H1 (cell line): Measurements from ENCODE around the gene CLCA4. TPM values are rescaled to one million over a fixed set of nuclear protein-coding genes. Genes with fewer than 3 reads are reported as not detected.

ENCODE experiments used
- CTCF ChIA-PET: fragments of 300-600 bp; sonication (Branson Sonifier 250); formaldehyde crosslinking; loops from one replicate; lab custom pipeline; 2021; ENCODE audit not compliant: partially characterized antibody; lab: Charles Lee
- POLR2A ChIA-PET: fragments of 300-600 bp; sonication (Branson Sonifier 250); formaldehyde crosslinking; loops from one replicate; lab custom pipeline; 2021; ENCODE audit warnings: inconsistent platforms; ENCODE audit not compliant: partially characterized antibody; lab: Charles Lee
- DNase-seq, 2 experiments: peaks; one replicate each; pipeline versions ENCODE4 v3.0.0 to v3.0.0-alpha.2; 2010 to 2022; ENCODE audit warnings: low spot score in 2 of 2, low read depth in 1 of 2, mixed read lengths in 1 of 2
- FAIRE-seq: peaks from 2 replicates; lab custom pipeline; 2011; peaks lifted over from hg19 to GRCh38; lab: Jason Lieb, UNC
- H2AFZ ChIP-seq: 2 replicates; pipeline ENCODE4 v1.8.1; 2012; ENCODE audit warnings: low read length, inconsistent platforms
- H2AK5ac ChIP-seq: 2 replicates; pipeline ENCODE4 v1.6.1; 2013; ENCODE audit warnings: low read depth, low read length
- H2BK120ac ChIP-seq: replicated peaks from 2 replicates; pipeline ENCODE3; 2013; ENCODE audit warnings: low read depth, low read length, inconsistent platforms
- H2BK12ac ChIP-seq: 2 replicates; pipeline ENCODE4 v1.6.1; 2013; ENCODE audit warnings: low read depth, low read length
- H2BK15ac ChIP-seq: 2 replicates; pipeline ENCODE4 v1.6.1; 2013; ENCODE audit warnings: low read length
- H2BK20ac ChIP-seq: 2 replicates; pipeline ENCODE4 v1.6.1; 2013; ENCODE audit warnings: low read length
- H2BK5ac ChIP-seq: 2 replicates; pipeline ENCODE4 v1.6.1; 2013; ENCODE audit warnings: low read depth, low read length
- H3K14ac ChIP-seq: 2 replicates; pipeline ENCODE4 v1.6.1; 2013; ENCODE audit warnings: inconsistent platforms; ENCODE audit not compliant: insufficient read length
- H3K18ac ChIP-seq: 2 replicates; pipeline ENCODE4 v1.6.1; 2013; ENCODE audit warnings: low read length; ENCODE audit errors: extremely low read depth
- H3K23ac ChIP-seq: 2 replicates; pipeline ENCODE4 v1.6.1; 2013; ENCODE audit warnings: inconsistent platforms; ENCODE audit not compliant: insufficient read length
- H3K23me2 ChIP-seq: 2 replicates; pipeline ENCODE4 v1.6.1; 2013; ENCODE audit warnings: low read depth, low read length
- H3K27ac ChIP-seq: 2 replicates; pipeline ENCODE4 v1.6.1; 2011; ENCODE audit warnings: low read depth, low read length, inconsistent platforms
- H3K27me3 ChIP-seq, 4 experiments: replicated peaks in 1 of 4; 1 replicate in 1 of 4; 2 replicates in 3 of 4; pipeline versions ENCODE4 v1.6.1 to v1.8.1; 2011 to 2013; ENCODE audit warnings: low read length in 3 of 4, mild to moderate bottlenecking in 3 of 4, inconsistent platforms in 2 of 4, mixed read lengths in 2 of 4, moderate library complexity in 1 of 4; ENCODE audit not compliant: control insufficient read depth in 3 of 4, insufficient read depth in 3 of 4; ENCODE audit errors: extremely low read depth in 1 of 4
- H3K36me3 ChIP-seq, 4 experiments: 2 replicates each; pipeline versions ENCODE4 v1.6.1 to v1.8.1; 2011 to 2013; ENCODE audit warnings: mild to moderate bottlenecking in 4 of 4, low read length in 3 of 4, moderate library complexity in 2 of 4, control low read depth in 1 of 4, inconsistent platforms in 1 of 4; ENCODE audit not compliant: insufficient read depth in 4 of 4, control insufficient read depth in 2 of 4
- H3K4ac ChIP-seq: replicated peaks from 2 replicates; pipeline ENCODE3; 2013; ENCODE audit warnings: low read length, low read depth, mixed read lengths, inconsistent platforms; ENCODE audit not compliant: insufficient read length
- H3K4me1 ChIP-seq, 4 experiments: replicated peaks in 1 of 4; 1 replicate in 1 of 4; 2 replicates in 3 of 4; pipeline versions ENCODE4 v1.6.1 to v1.8.1; 2011 to 2013; ENCODE audit warnings: low read length in 3 of 4, inconsistent platforms in 2 of 4, mixed read lengths in 1 of 4; ENCODE audit not compliant: insufficient read depth in 4 of 4, control insufficient read depth in 3 of 4
- H3K4me2 ChIP-seq, 2 experiments: 2 replicates each; pipeline versions ENCODE4 v1.6.1 to v1.8.1; 2011 to 2013; ENCODE audit warnings: low read depth in 2 of 2, low read length in 2 of 2, control low read depth in 1 of 2, inconsistent platforms in 1 of 2, mild to moderate bottlenecking in 1 of 2; ENCODE audit not compliant: insufficient read depth in 1 of 2
- H3K4me3 ChIP-seq, 4 experiments: fragments of 200-600, 300-600 bp in 1 of 4; sonication (generic), shearing (Covaris generic), sonication (Bioruptor Twin) in 1 of 4; 2 replicates each; pipeline versions ENCODE4 v1.5.1 to v1.8.1; 2011 to 2016; ENCODE audit warnings: low read length in 4 of 4, low read depth in 3 of 4, control low read depth in 2 of 4, inconsistent platforms in 2 of 4, mild to moderate bottlenecking in 2 of 4, mixed read lengths in 1 of 4, moderate library complexity in 1 of 4; ENCODE audit not compliant: insufficient read depth in 2 of 4; ENCODE audit errors: extremely low read depth in 1 of 4
- H3K56ac ChIP-seq: replicated peaks from 2 replicates; pipeline ENCODE3; 2013; ENCODE audit warnings: low read depth, mild to moderate bottlenecking, mixed read lengths, low read length, inconsistent platforms; ENCODE audit not compliant: insufficient read length
- H3K79me1 ChIP-seq: 2 replicates; pipeline ENCODE4 v1.6.1; 2013; ENCODE audit warnings: low read depth, low read length, control low read depth
- H3K79me2 ChIP-seq, 2 experiments: 2 replicates each; pipeline versions ENCODE4 v1.6.1 to v1.8.1; 2012 to 2013; ENCODE audit warnings: low read length in 2 of 2, mild to moderate bottlenecking in 2 of 2, inconsistent platforms in 1 of 2; ENCODE audit not compliant: insufficient read depth in 2 of 2, control insufficient read depth in 1 of 2
- H3K9ac ChIP-seq, 4 experiments: replicated peaks in 1 of 4; 1 replicate in 1 of 4; 2 replicates in 3 of 4; pipeline versions ENCODE4 v1.6.1 to v1.8.1; 2011 to 2013; ENCODE audit warnings: low read depth in 3 of 4, low read length in 3 of 4, control low read depth in 2 of 4, mild to moderate bottlenecking in 2 of 4, moderate library complexity in 2 of 4, inconsistent platforms in 1 of 4; ENCODE audit errors: extremely low read depth in 1 of 4
- H3K9me3 ChIP-seq, 2 experiments: 2 replicates each; pipeline versions ENCODE4 v1.6.1 to v1.8.1; 2012 to 2013; ENCODE audit warnings: mild to moderate bottlenecking in 2 of 2, moderate library complexity in 2 of 2, control low read depth in 1 of 2, inconsistent platforms in 1 of 2, low read depth in 1 of 2, low read length in 1 of 2, mixed read lengths in 1 of 2; ENCODE audit not compliant: insufficient read depth in 2 of 2
- H4K20me1 ChIP-seq, 2 experiments: replicated peaks in 1 of 2; 2 replicates each; pipeline versions ENCODE3 to v1.8.1; 2011 to 2013; ENCODE audit warnings: inconsistent platforms in 2 of 2, low read length in 2 of 2, mild to moderate bottlenecking in 1 of 2; ENCODE audit not compliant: insufficient read depth in 2 of 2, control insufficient read depth in 1 of 2
- H4K5ac ChIP-seq: 2 replicates; pipeline ENCODE4 v1.6.1; 2013; ENCODE audit warnings: low read length, low read depth, mixed read lengths, inconsistent platforms; ENCODE audit not compliant: insufficient read length
- H4K8ac ChIP-seq: 2 replicates; pipeline ENCODE4 v1.8.0; 2013; ENCODE audit warnings: mild to moderate bottlenecking, moderate library complexity, low read length, inconsistent platforms; ENCODE audit not compliant: insufficient read depth; ENCODE audit errors: extremely low read depth
- H4K91ac ChIP-seq: replicated peaks from 2 replicates; pipeline ENCODE3; 2013; ENCODE audit warnings: low read length, mixed read lengths, inconsistent platforms; ENCODE audit not compliant: insufficient read length
- BACH1 ChIP-seq: IDR thresholded peaks from 2 replicates; pipeline ENCODE4 v1.6.1; 2012; ENCODE audit warnings: low read length, improper control_type of control experiment
- CHD1 ChIP-seq: IDR thresholded peaks from 2 replicates; pipeline ENCODE4 v1.6.1; 2012; ENCODE audit warnings: low read depth, low read length, improper control_type of control experiment
- EP300 ChIP-seq, 2 experiments: IDR thresholded peaks; 1 replicate in 1 of 2; 2 replicates in 1 of 2; pipeline ENCODE4 v1.6.1; 2011 to 2012; ENCODE audit warnings: low read depth in 2 of 2, low read length in 2 of 2, mild to moderate bottlenecking in 2 of 2, borderline replicate concordance in 1 of 2, inconsistent platforms in 1 of 2, moderate library complexity in 1 of 2
- KDM5A ChIP-seq: fragments of 200-600 bp; IDR thresholded peaks from 2 replicates; pipeline ENCODE4 v1.7.1; 2012; ENCODE audit warnings: mild to moderate bottlenecking, low read length, inconsistent platforms, mixed read lengths
- NANOG ChIP-seq: IDR thresholded peaks from 2 replicates; pipeline ENCODE4 v1.6.1; 2011; ENCODE audit warnings: low read length, low read depth, mild to moderate bottlenecking, inconsistent platforms; ENCODE audit not compliant: insufficient read depth, poor library complexity, severe bottlenecking
- RAD21 ChIP-seq, 2 experiments: IDR thresholded peaks in 1 of 2; conservative IDR thresholded peaks in 1 of 2; 2 replicates each; pipeline ENCODE4 v1.6.1; 2011; ENCODE audit warnings: low read depth in 2 of 2, low read length in 2 of 2, improper control_type of control experiment in 1 of 2, inconsistent platforms in 1 of 2, mild to moderate bottlenecking in 1 of 2, moderate library complexity in 1 of 2
- SIN3A ChIP-seq, 2 experiments: IDR thresholded peaks in 1 of 2; conservative IDR thresholded peaks in 1 of 2; 2 replicates each; pipeline ENCODE4 v1.6.1; 2011 to 2012; ENCODE audit warnings: low read length in 2 of 2, improper control_type of control experiment in 1 of 2, low read depth in 1 of 2, mild to moderate bottlenecking in 1 of 2
- SP2 ChIP-seq: IDR thresholded peaks from 2 replicates; pipeline ENCODE4 v1.6.1; 2012; ENCODE audit warnings: mild to moderate bottlenecking, low read length, inconsistent platforms
- YY1 ChIP-seq: IDR thresholded peaks from 2 replicates; pipeline ENCODE4 v1.6.1; 2011; ENCODE audit warnings: low read depth, mild to moderate bottlenecking, low read length
- WGBS, 2 experiments: shearing (Covaris generic) in 1 of 2; methylation state at CpG; one replicate each; pipeline versions ENCODE4 v1.1.6 to v1.1.7; 2013 to 2015; ENCODE audit warnings: low lambda C conversion rate in 2 of 2, mixed read lengths in 2 of 2, inconsistent platforms in 1 of 2, low coverage in 1 of 2, missing lambda C conversion rate in 1 of 2; ENCODE audit not compliant: insufficient replicate concordance in 2 of 2, insufficient coverage in 1 of 2, insufficient read length in 1 of 2; ENCODE audit errors: extremely low coverage in 1 of 2, missing lambda C conversion rate in 1 of 2; 5-methylcytosine and 5-hydroxymethylcytosine counted together
- polyA plus RNA-seq, 7 experiments: library from polyadenylated mRNA; depleted of rRNA in 3 of 7; stranded (reverse) in 5 of 7; unstranded in 2 of 7; fragments of >200 nt in 5 of 7; fragments of 200-250 nt in 2 of 7; gene quantifications; 1 replicate in 5 of 7; 2 replicates in 1 of 7; 4 replicates in 1 of 7; pipeline versions ENCODE4 v1.2.1 to v1.2.3, GENCODE V29; 2011 to 2013; ENCODE audit warnings: missing spikeins in 2 of 7, mixed read lengths in 2 of 7
- total RNA-seq: library from RNA; stranded (reverse); fragmentation: NEBNext Ultra II Directional; extraction: Animal tissue kit (Norgen Biotek cat#: 25700); gene quantifications from 2 replicates; pipeline ENCODE4 v1.2.1, GENCODE V29; 2021
- TF ChIP-seq, protein P1 (sequence below): IDR thresholded peaks from 2 replicates; pipeline ENCODE4 v1.6.1; 2012; ENCODE audit warnings: inconsistent platforms

CLCA4 gene
- total and polyA plus RNA-seq, 2 of the 8 experiments (the other 6 are each of a cell fraction or from before 2014, with no cell fraction given): not detected

DNA sequence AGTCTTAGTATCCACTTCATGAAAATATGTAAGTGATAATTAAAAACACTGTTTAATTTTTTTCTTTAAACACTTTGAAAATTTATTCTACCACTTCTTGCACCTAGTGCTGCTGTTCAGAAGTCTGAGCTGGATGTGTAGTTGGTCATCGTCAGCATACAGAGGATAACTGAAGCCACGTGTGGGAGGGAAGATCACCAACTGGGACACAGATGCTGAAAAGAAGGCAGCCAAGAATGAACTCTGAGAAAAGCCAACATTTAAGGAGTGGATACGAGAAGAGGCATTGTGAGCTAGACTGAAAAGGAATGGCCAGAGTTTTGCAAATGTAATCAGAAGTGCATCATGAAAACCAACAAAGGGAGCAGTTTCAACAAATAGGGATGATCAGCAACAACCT is 24.6 kb upstream of the CLCA4 start:
- Histone ChIP-seq H2BK15ac (no peak overlapping the region), H2AFZ (no peak overlapping the region), H3K4ac (no peak overlapping the region), H4K91ac (no peak overlapping the region), H3K4me1 (no peaks in the 10 kb centered on the region), H3K14ac (no peak overlapping the region), H3K36me3 (peaks cover 0 to 6% (median 0%) of the 10 kb centered on the region in 4 experiments; a peak in 1 of 8 replicates), H3K9ac (no peak overlapping the region), H4K20me1 (no peaks in the 10 kb centered on the region), H2BK20ac (no peak overlapping the region), H3K27ac (no peak overlapping the region), H2BK12ac (no peak overlapping the region), H3K79me1 (no peaks in the 10 kb centered on the region), H2BK120ac (no peak overlapping the region), H3K23ac (no peak overlapping the region), H2AK5ac (no peak overlapping the region), H3K27me3 (no peaks in the 10 kb centered on the region), H3K56ac (no peak overlapping the region), H3K23me2 (no peaks in the 10 kb centered on the region), H3K18ac (no peak overlapping the region), H3K9me3 (peaks cover 4 to 8% of the 10 kb centered on the region in 2 experiments; a peak in 2 of 4 replicates), H3K79me2 (no peaks in the 10 kb centered on the region), H3K4me2 (no peak overlapping the region), H4K8ac (no peak overlapping the region), H3K4me3 (no peak overlapping the region), H2BK5ac (no peak overlapping the region), H4K5ac (no peak overlapping the region)
- no peak for DNase-seq
- no peak for FAIRE-seq
- ChIA-PET CTCF (interaction anchor here (0.6 to 2.6 kb wide), 2 partner anchors 14 to 48 kb away, joined by 3 to 10 read pairs; no protein-coding TSS in a partner anchor), POLR2A (no interaction called here)
- whole genome bisulfite sequencing, 2 experiments: 83% methylated on average over 3 of the region's 3 CpGs; no CpG with 5 or more reads in 1 of the 2 experiments
- TF ChIP-seq NANOG: no peak
- no peak for TF ChIP-seq CHD1
- TF ChIP-seq BACH1: no peak
- TF ChIP-seq, protein P1, sequence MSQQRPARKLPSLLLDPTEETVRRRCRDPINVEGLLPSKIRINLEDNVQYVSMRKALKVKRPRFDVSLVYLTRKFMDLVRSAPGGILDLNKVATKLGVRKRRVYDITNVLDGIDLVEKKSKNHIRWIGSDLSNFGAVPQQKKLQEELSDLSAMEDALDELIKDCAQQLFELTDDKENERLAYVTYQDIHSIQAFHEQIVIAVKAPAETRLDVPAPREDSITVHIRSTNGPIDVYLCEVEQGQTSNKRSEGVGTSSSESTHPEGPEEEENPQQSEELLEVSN: no peak
- TF ChIP-seq KDM5A: no peak
- no peak for TF ChIP-seq SIN3A (conservative IDR thresholded peaks at IDR 0.05 in 1 of 2, IDR thresholded peaks at IDR 0.05 in 1 of 2; ENCODE audit: low read depth in 1 of 2, low read length in 2 of 2)
- TF ChIP-seq SP2: no peak
- TF ChIP-seq EP300 (IDR thresholded peaks at IDR 0.05; ENCODE audit: borderline replicate concordance in 1 of 2, low read depth in 2 of 2, low read length in 2 of 2): no peak
- TF ChIP-seq YY1: no peak
- no peak for TF ChIP-seq RAD21 (IDR thresholded peaks at IDR 0.05 in 1 of 2, conservative IDR thresholded peaks at IDR 0.05 in 1 of 2; ENCODE audit: low read depth in 2 of 2, low read length in 2 of 2)
